SHP77 (cell line): ENCODE measurements around the gene TMEM51.

Experiments
- DNase-seq, 2 experiments: peaks; one replicate each; lab custom pipeline; 2025; lab: John Stamatoyannopoulos, UW

Gene TMEM51

DNA sequence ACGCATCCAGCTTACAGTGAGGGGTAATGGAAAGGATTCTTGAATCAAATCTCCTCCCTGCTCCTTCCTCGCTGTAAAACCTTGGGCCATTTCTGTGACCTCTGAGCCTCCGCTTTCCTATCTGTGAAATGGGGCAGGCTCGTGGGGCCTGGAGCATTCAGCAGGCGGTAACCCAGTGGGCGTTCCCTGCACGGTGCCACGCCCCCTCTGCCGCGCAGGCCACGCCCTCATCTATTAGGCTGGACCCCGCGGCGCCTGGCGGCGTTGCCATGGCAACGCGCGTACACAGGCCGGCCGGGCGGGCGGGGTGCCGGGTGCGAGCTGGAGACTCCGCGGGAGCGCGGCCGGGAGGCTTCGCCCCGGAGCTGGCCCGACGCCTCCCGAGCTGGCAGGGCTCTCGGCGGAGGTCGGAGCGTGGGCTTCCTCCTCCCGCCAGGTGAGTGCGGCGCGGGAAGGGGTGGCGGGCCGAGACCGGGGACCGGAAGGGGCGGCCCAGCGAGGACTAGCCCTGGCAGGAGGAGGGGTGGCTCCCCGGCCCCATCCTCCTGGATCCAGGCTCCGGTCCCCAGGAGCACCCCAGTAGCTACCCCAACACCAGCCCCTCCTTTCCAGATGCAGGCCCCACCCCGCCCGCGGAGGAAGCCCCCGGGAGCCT lies 93.5 kb downstream of the TMEM51 start, which contains the start of gene FHAD1:
TSS of gene FHAD1 (plus strand) at position 264 of the 655 bp plus-strand sequence. CDS start 4,562 bp downstream, outside the sequence.
- DNase-seq, result peak; percentile 51 to 80

DNA sequence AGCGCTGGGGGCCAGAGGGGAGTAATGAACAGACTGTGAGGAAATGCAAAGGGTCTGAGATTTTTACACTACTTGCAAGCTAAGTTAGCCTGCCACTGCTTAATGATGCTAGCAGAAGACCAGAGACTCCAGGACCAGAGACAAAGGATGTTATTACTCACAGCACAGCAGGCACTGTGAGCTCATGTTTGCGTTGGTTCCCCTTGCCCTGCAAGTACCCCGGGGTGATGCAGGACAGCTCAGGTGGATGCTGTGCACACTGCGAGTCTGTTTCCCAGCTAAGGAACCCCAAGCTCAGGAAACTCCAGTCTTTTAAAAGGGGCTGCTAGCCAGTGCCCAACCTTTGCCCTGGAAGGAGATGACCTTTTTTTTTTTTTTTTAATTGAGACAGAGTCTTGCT lies 94.7 kb downstream of the TMEM51 start:
- DNase-seq, result no peak

DNA sequence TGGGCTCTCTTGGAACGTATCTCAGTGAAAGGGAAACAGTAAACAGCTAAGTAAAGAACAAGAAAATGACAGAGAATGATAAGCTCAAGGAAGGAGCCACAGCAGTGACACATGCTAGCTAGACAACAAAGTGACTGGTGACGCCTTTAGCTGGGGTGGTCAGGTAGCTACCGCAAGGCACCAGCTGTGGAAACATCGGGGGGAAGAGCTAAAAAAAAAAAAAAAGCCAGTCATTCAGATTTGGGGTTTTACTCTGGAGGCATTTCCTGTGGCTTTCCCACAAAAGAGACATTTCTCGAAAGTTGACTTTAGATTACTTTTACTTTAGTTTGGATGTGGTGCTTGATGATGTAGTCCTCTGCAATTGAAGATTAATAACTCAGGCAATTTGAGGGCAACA lies 95.5 kb downstream of the TMEM51 start:
- DNase-seq, result no peak

DNA sequence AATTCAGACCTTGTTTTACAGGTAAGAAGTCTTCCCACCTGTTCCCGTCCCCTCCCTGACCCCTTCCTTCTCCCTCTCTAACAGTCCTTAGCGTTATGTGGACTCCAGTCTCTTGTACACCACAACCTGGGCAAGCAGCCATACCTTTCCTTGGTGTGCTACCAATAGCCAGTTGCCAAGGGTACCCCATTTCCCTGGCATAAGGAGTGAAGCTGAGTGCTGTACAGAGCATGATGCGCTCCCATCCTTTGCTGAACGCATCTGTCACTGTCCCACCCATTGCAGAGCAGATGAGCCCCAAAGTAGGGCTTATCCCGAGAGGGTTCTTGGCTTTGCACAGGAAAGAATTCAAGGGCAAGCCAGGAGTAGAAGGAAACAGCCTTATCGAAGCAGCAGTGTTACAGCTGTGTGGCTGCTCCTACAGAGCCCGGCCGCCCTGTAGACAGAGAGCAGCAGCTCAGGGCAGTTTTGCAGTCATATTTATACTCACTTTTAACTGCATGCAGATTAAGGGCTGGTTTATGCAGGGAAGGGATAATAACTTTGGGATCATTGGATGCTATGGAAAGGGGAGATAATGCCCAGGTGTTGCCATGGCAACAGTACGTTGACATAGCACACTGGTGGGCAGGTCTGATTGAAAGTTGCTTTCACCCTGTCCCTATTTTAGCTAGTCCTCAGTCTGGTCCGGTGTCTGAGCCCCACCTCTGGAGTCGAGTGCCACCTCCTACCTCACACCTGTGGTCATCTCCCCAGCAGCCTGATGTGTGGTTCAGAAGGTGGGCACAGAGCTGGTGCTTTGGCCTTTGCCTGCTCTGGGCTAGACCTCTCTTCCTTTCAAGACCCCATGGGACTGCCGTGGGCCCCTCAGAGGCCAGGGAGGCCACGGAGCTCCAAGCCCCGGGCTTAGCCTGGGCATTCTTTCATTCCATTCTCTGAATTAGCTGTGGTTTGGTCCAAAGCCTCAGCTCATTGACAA lies 98.6 kb downstream of the TMEM51 start:
- no peak for DNase-seq

DNA sequence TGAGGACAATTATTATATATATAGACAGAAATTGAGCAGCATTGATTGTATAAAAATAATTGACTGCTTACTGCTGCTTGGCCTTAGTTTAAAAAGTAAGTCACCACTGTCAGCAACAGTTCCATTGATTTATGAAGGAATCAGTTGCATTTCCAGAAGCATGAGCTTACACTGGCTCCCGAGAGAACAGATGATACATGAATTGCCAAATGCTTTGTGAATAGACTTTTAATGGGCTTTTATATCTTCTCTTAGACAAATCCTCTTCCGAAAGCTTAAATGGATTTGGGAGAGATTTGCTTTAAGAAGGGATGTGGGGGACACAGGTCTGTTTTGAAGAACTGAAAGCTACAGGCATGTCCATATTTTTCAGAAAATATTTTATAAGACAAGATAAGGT lies 101.0 kb downstream of the TMEM51 start:
- no peak for DNase-seq

DNA sequence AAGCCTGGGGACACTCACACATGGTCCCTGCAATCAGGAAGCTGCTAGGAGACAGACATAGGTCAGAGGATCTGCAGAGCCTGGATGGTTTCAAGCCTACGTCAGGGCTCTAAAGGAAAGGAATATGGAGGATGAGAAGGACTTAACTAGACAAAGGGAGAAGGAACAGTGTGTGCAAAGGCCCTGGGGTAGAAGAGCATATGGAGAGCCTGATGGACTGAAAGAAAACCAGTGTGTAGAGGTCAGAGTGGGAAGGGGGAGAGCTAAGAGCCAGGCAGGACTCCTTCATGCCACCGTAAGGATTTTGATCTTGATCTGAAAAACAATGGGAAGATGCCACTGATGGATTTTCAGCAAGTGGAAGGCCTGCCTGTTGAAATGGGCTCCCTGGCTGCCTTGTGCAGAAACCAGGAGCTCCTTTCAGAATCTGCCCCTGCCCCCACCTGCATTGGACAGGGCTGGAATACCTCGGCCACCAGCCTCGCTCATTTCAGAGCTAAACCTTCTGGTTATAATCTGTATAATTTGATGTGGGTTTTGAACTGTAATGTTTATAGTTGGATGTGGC lies 102.1 kb downstream of the TMEM51 start:
- no peak for DNase-seq

DNA sequence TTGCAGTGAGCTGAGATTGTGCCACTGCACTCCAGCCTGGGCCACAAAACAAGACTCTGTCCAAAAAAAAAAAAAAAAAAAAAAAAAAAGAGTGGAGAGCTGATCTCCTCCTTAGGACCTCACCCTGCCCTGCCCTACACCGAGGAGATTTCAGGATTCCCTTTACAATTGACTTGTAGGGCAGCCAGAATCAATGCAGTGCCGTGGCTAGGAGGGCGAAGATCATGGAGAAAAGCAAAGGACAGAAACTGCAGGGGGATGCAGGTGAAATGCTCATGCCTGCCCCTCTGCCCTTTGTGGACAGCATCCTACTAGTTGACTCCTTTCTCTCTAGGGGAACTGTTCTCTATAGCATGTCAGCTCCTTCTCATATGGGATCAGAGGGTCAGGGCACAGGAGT lies 103.0 kb downstream of the TMEM51 start:
- DNase-seq, result no peak

DNA sequence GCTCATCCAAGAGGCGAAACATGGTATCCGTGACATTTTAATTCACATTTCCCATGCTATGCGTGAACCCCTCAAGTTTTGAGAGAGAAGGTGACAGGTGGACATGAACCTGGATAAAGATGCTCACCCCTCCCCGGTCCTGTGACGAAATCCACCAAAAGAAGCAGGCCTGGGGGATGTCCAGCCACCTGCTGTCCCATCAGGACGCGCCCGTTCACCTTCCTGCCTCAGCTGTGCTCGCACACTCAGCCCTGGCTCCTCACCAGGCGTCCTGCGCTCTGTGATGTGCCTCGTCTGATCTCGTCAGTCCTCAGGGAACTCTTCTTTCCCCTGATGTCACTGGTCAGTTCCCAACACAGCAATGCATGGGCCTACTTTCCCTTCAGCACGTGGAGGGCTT lies 103.8 kb downstream of the TMEM51 start:
- no peak for DNase-seq

DNA sequence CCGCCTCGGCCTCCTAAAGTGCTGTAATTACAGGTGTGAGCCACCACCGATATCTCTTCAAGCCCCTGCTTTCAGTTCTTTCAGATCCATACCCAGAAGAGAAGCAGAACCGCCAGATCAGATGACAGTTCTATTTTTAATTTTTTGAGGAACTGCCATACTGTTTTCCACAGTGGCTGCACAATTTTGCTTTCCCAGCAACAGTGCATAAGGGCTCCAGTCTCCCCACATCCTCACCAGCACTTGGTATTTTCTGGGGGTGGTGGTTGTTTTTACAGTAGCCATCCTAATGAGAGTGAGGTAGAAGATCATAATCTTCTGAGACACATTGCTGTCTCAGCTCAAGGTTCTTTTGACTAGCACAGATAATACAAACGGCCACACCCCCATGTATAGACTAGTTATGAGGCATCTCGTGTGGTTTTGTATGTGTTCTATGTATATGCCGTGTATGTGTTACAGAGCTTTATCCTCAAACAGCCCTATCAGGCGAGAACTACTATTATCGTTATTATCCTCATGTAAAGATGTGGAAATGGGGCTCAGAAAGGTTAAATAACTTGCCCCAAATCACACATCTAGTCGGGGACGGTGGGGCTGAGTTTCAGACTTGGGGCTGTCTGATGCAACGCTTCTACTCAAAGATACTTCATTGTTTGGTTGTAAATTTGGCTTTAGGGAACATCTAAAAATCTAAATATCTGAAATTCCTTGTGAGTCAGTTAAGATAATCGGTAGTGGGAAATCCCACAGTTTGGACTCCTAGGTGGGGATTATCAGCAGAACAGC lies 105.5 kb downstream of the TMEM51 start:
- no peak for DNase-seq

DNA sequence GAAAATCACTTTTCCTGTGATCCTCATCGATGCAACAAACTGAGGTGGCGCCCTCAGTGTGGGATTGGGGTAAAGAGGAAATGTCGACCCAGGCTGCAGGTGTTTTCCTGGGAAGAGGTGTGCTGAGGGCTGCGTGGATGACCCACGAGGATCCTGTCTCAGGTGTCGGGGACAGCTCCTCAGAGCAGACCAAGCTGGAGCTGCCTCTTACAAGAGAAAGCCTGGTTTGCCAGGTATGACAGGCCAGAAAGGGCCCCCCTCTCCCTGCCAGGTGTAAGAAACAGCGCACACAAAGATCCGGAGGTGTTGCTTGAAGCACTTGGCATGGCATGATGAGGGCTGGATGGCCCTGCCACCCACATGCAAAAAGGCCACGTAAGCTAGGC lies 106.1 kb downstream of the TMEM51 start:
- no peak for DNase-seq

DNA sequence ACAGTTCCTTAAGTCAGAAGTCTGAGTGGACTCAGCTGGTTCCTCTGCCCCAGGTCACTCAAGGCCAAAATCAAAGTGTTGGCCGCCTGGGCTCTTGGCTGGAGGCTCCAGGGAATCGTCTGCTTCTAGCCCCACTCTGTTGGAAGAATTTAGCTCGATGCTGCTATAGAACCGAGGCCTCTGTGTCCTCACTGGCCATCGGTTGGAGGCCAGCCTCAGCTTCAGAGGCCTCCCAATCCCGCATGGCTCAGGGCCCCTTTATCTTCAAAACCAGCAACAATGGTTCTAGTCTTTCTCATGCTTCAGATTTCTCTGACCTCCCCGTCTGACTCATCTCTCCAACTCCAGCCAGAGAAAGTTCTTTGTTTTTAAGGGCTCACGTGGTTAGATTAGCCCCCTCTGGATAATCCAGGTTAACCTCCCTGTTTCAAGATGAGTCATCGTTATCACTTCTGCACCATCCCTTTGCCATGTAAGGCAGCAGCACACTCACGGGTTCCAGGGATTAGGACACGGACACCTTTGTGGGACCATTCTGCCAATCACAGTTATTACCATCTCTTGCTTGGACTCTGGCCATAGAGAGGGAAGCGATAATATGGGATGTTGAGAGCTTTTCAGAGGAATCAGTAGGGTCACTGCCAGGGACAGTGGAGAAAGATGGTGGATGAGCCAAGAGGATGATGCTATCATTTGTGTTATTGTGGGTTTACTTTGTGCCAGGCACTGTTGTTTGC lies 107.0 kb downstream of the TMEM51 start:
- no peak for DNase-seq

DNA sequence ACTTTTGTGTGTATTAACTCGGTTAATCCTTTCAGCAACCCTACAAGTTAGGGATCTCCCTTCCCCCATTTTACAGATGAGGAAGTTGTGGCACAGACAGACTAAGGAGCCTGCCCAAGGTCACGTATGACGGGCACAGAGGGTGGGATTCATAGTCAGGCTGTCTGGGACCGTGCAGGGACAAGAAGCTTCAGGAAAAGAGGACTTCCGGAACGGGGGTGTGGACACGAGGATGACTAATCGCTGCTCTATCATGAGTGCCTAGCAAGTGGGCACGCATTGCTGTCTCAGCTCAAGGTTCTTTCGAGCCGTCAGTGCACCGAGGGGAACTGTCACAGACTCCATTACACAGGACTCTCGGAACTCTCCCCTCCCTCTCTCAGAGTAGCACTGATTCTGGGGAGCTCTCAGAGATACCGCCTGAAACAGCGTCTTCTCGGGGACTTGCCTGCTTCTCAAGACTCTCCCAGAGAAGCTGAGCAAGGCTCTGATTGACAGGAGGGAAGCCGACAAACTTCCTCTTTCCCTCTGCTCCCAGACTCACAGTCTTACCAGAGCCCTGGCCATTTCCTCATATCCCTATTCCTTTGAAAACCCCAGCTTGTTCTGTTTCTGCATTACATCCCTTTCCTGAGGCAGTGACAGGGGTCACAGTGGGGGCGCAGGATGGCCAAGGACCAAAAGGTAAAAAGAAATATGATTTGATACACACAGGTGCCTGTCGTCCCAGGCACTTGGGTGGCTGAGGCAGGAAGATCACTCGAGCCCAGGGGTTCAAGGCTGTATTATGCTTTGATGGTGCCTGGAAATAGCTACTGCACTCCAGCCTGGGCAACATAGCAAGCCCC lies 107.8 kb downstream of the TMEM51 start:
- no peak for DNase-seq

DNA sequence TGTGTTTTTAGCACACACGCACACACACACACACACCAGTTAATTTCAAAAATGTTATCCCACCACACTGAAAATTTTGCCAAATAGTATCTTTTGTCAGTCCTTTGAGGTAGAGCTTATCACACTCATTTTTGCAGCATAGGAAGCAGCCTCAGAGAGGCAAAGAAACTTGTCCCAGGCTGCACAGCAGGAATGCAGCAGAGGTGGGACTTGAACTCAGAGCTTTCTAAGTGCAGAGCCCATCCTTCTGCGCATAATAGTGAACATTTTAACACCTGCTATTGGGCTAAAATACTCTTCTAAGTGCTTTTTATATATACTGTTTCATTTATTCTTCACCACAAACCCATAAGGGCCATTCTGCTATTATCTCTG lies 108.4 kb downstream of the TMEM51 start:
- DNase-seq, result no peak

DNA sequence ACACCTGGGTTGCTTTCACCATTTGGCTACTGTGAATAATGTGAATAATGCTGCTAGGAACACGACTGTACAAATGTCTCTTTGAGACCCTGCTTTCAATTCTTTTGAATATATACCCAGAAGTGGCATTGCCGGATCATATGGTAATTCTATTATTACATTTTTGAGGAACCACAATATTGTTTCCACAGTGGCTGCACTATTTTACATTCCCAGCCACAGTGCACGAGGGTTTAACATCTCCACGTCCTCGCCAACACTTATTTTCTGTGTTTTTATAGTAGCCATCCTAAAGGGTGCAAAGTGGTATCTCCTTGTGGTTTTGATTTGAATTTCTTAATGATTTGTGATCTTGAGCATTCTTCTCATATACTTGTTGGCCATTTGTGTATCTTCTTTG lies 109.2 kb downstream of the TMEM51 start:
- DNase-seq, result no peak

DNA sequence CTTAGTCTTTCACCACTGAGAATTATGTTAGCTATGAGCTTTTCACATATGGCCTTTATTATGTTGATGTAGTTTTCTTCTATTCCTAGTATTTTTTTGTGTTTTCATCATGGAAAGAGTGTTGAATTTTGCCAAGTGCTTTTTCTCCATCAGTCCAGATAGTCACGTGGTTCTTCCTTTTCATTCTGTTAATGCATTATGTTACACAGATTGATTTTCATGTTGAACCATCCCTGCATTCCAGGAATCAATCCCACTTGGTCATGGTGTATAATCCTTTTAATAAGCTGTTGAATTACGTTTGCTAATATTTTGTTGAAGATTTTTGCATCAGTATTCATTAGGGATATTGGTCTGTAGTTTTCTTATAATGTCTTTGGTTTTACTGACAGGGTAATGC lies 111.2 kb downstream of the TMEM51 start:
- no peak for DNase-seq
